ENCODE data around the gene NPAS4.

The NPAS4 gene

GRCh38 chr11:66471142-66471541 lies 50.3 kb downstream of the NPAS4 start:
- 96% methylated on average over 16 of the region's 16 CpGs for WGBS
- peaks cover 9% of the 10 kb centered on the region for H3K4me1 ChIP-seq (ENCODE audit: control insufficient read depth, insufficient read depth, low read depth, low read length)

GRCh38 chr11:66472054-66472453 lies 51.2 kb downstream of the NPAS4 start:
- Histone ChIP-seq H3K27me3 (ENCODE audit: control insufficient read depth in 1 of 2, insufficient read depth in 1 of 2, low read length in 2 of 2) (no peaks in the 10 kb centered on the region), H3K9me3 (ENCODE audit: control insufficient read depth, low read length) (no peaks in the 10 kb centered on the region), H3K23ac (ENCODE audit: low read length in 2 of 2) (no peak overlapping the region), H3K4me1 (ENCODE audit: control insufficient read depth, insufficient read depth, low read depth, low read length) (peaks cover 11% of the 10 kb centered on the region), H4K91ac (ENCODE audit: low read length) (no peak overlapping the region), H3K18ac (ENCODE audit: low read depth in 1 of 2, low read length in 2 of 2) (no peak overlapping the region), H3K4me2 (ENCODE audit: low read length, poor library complexity, severe bottlenecking) (no peak overlapping the region), H3K14ac (ENCODE audit: low read length in 2 of 2) (no peak overlapping the region), H2BK15ac (ENCODE audit: low read depth, poor library complexity, severe bottlenecking) (no peak overlapping the region), H3K79me1 (replicated peaks; ENCODE audit: low read length, poor library complexity, severe bottlenecking) (peaks cover 15% of the 10 kb centered on the region), H2BK120ac (ENCODE audit: low read depth, low read length) (no peak overlapping the region), H3K36me3 (ENCODE audit: control insufficient read depth in 1 of 2, insufficient read depth in 2 of 2, low read depth in 1 of 2, low read length in 2 of 2) (peaks cover 42 to 50% of the 10 kb centered on the region in 2 experiments), H3K4ac (ENCODE audit: low read depth in 1 of 2, low read length in 2 of 2) (no peak overlapping the region), H3K9ac (ENCODE audit: low read length) (no peak overlapping the region), H2AFZ (ENCODE audit: low read depth, low read length) (no peak overlapping the region), H3K4me3 (ENCODE audit: insufficient read depth in 1 of 2, low read depth in 1 of 2, low read length in 2 of 2) (no peak overlapping the region), H4K8ac (ENCODE audit: low read length) (no peak overlapping the region), H3K27ac (ENCODE audit: low read length, poor library complexity, severe bottlenecking) (no peak overlapping the region), H2BK12ac (ENCODE audit: low read length in 2 of 2) (no peak overlapping the region), H2BK5ac (ENCODE audit: low read depth, low read length, poor library complexity, severe bottlenecking) (no peak overlapping the region), H2AK5ac (ENCODE audit: low read length, severe bottlenecking) (no peak overlapping the region)
- no peak for DNase-seq
- 93% methylated on average over 9 of the region's 9 CpGs for WGBS

More at GRCh38 chr11:66471142-66471541, 50.3 kb downstream of the NPAS4 start:
- Histone ChIP-seq H3K4ac (ENCODE audit: low read depth in 1 of 2, low read length in 2 of 2) (no peak overlapping the region), H4K91ac (ENCODE audit: low read length) (no peak overlapping the region), H2BK15ac (ENCODE audit: low read depth, poor library complexity, severe bottlenecking) (no peak overlapping the region), H2BK120ac (ENCODE audit: low read depth, low read length) (no peak overlapping the region), H3K27ac (ENCODE audit: low read length, poor library complexity, severe bottlenecking) (no peak overlapping the region), H3K4me3 (ENCODE audit: insufficient read depth in 1 of 2, low read depth in 1 of 2, low read length in 2 of 2) (no peak overlapping the region), H2AFZ (ENCODE audit: low read depth, low read length) (no peak overlapping the region), H2AK5ac (ENCODE audit: low read length, severe bottlenecking) (no peak overlapping the region), H3K27me3 (ENCODE audit: control insufficient read depth in 1 of 2, insufficient read depth in 1 of 2, low read length in 2 of 2) (no peaks in the 10 kb centered on the region), H4K8ac (ENCODE audit: low read length) (no peak overlapping the region), H3K23ac (ENCODE audit: low read length in 2 of 2) (no peak overlapping the region), H3K18ac (ENCODE audit: low read depth in 1 of 2, low read length in 2 of 2) (no peak overlapping the region), H3K14ac (ENCODE audit: low read length in 2 of 2) (no peak overlapping the region), H3K79me1 (replicated peaks; ENCODE audit: low read length, poor library complexity, severe bottlenecking) (peaks cover 13% of the 10 kb centered on the region), H3K4me2 (ENCODE audit: low read length, poor library complexity, severe bottlenecking) (no peak overlapping the region), H3K9me3 (ENCODE audit: control insufficient read depth, low read length) (no peaks in the 10 kb centered on the region), H3K9ac (ENCODE audit: low read length) (no peak overlapping the region), H2BK12ac (ENCODE audit: low read length in 2 of 2) (no peak overlapping the region), H3K36me3 (ENCODE audit: control insufficient read depth in 1 of 2, insufficient read depth in 2 of 2, low read depth in 1 of 2, low read length in 2 of 2) (peaks cover 33 to 47% of the 10 kb centered on the region in 2 experiments), H2BK5ac (ENCODE audit: low read depth, low read length, poor library complexity, severe bottlenecking) (no peak overlapping the region)
- DNase-seq: no peak

GRCh38 chr11:66473167-66473566 lies 52.3 kb downstream of the NPAS4 start:
- Histone ChIP-seq H3K79me1 (replicated peaks; ENCODE audit: low read length, poor library complexity, severe bottlenecking) (peaks cover 9% of the 10 kb centered on the region), H3K9ac (ENCODE audit: low read length) (no peak overlapping the region), H3K14ac (ENCODE audit: low read length in 2 of 2) (no peak overlapping the region), H2AK5ac (ENCODE audit: low read length, severe bottlenecking) (no peak overlapping the region), H3K4me2 (ENCODE audit: low read length, poor library complexity, severe bottlenecking) (no peak overlapping the region), H3K23ac (ENCODE audit: low read length in 2 of 2) (no peak overlapping the region), H3K4ac (ENCODE audit: low read depth in 1 of 2, low read length in 2 of 2) (no peak overlapping the region), H2BK5ac (ENCODE audit: low read depth, low read length, poor library complexity, severe bottlenecking) (no peak overlapping the region), H3K18ac (ENCODE audit: low read depth in 1 of 2, low read length in 2 of 2) (no peak overlapping the region), H2AFZ (ENCODE audit: low read depth, low read length) (no peak overlapping the region), H4K91ac (ENCODE audit: low read length) (no peak overlapping the region), H2BK12ac (ENCODE audit: low read length in 2 of 2) (no peak overlapping the region), H3K27me3 (ENCODE audit: control insufficient read depth in 1 of 2, insufficient read depth in 1 of 2, low read length in 2 of 2) (no peaks in the 10 kb centered on the region), H3K36me3 (ENCODE audit: control insufficient read depth in 1 of 2, insufficient read depth in 2 of 2, low read depth in 1 of 2, low read length in 2 of 2) (peaks cover 50 to 55% of the 10 kb centered on the region in 2 experiments), H2BK120ac (ENCODE audit: low read depth, low read length) (no peak overlapping the region), H3K4me1 (ENCODE audit: control insufficient read depth, insufficient read depth, low read depth, low read length) (peaks cover 6% of the 10 kb centered on the region), H3K9me3 (ENCODE audit: control insufficient read depth, low read length) (no peaks in the 10 kb centered on the region), H2BK15ac (ENCODE audit: low read depth, poor library complexity, severe bottlenecking) (no peak overlapping the region), H4K8ac (ENCODE audit: low read length) (no peak overlapping the region), H3K27ac (ENCODE audit: low read length, poor library complexity, severe bottlenecking) (no peak overlapping the region), H3K4me3 (ENCODE audit: insufficient read depth in 1 of 2, low read depth in 1 of 2, low read length in 2 of 2) (no peak overlapping the region)
- WGBS: 96% methylated on average over 11 of the region's 11 CpGs
- no peak for DNase-seq

- Histone ChIP-seq H3K23ac (ENCODE audit: low read length in 2 of 2) (no peak overlapping the region), H3K4me3 (ENCODE audit: insufficient read depth in 1 of 2, low read depth in 1 of 2, low read length in 2 of 2) (no peak overlapping the region), H3K27me3 (ENCODE audit: control insufficient read depth in 1 of 2, insufficient read depth in 1 of 2, low read length in 2 of 2) (no peaks in the 10 kb centered on the region), H3K4me1 (ENCODE audit: control insufficient read depth, insufficient read depth, low read depth, low read length) (peaks cover 8% of the 10 kb centered on the region), H3K9ac (ENCODE audit: low read length) (no peak overlapping the region), H2BK120ac (ENCODE audit: low read depth, low read length) (no peak overlapping the region), H3K4me2 (ENCODE audit: low read length, poor library complexity, severe bottlenecking) (no peak overlapping the region), H3K27ac (ENCODE audit: low read length, poor library complexity, severe bottlenecking) (no peak overlapping the region), H2AFZ (ENCODE audit: low read depth, low read length) (no peak overlapping the region), H2BK15ac (ENCODE audit: low read depth, poor library complexity, severe bottlenecking) (no peak overlapping the region), H3K4ac (ENCODE audit: low read depth in 1 of 2, low read length in 2 of 2) (no peak overlapping the region), H4K8ac (ENCODE audit: low read length) (no peak overlapping the region), H3K36me3 (ENCODE audit: control insufficient read depth in 1 of 2, insufficient read depth in 2 of 2, low read depth in 1 of 2, low read length in 2 of 2) (peaks cover 50 to 55% of the 10 kb centered on the region in 2 experiments), H3K9me3 (ENCODE audit: control insufficient read depth, low read length) (no peaks in the 10 kb centered on the region), H3K14ac (ENCODE audit: low read length in 2 of 2) (no peak overlapping the region), H2BK12ac (ENCODE audit: low read length in 2 of 2) (no peak overlapping the region), H3K79me1 (replicated peaks; ENCODE audit: low read length, poor library complexity, severe bottlenecking) (peaks cover 14% of the 10 kb centered on the region), H2AK5ac (ENCODE audit: low read length, severe bottlenecking) (no peak overlapping the region), H2BK5ac (ENCODE audit: low read depth, low read length, poor library complexity, severe bottlenecking) (no peak overlapping the region), H3K18ac (ENCODE audit: low read depth in 1 of 2, low read length in 2 of 2) (no peak overlapping the region), H4K91ac (ENCODE audit: low read length) (no peak overlapping the region)
- DNase-seq: no peak
- 96% methylated on average over 20 of the region's 20 CpGs for WGBS
These were observed 53.0 kb downstream of the NPAS4 start for GRCh38 chr11:66473608-66474515.
